ENCODE measurements around the gene BLTP3A.
"Not testable (repeated sequence)": the region's sequence is repeated elsewhere in the genome, so short reads cannot be mapped to it uniquely, and the experiment has no call there.

Gene BLTP3A

DNA sequence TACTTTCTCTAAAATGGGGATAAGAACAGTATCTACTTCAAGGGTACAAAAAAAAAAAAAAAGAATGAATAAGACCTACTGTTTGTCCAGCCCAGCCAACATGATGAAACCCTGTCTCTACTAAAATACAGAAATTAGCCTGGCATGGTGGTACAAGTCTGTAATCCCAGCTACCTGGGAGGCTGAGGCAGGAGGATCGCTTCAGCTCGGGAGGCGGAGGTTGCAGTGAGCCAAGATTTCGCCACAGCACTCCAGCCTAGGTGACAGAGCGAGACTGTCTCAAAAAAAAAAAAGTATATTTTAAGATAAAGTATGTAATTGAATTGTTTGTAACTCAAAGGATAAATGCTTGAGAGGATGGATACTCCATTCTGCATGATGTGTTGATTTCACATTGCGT is 2.0 kb downstream of the BLTP3A start:
- no peak for DNase-seq

GRCh38 chr6:34795836-34796425 is 4.0 kb downstream of the BLTP3A start:
- DNase-seq = no peak

GRCh38 chr6:34798057-34798456 is 6.2 kb downstream of the BLTP3A start:
- no peak for DNase-seq

GRCh38 chr6:34799547-34799946 is 7.7 kb downstream of the BLTP3A start:
- DNase-seq = no peak

- DNase-seq = no peak
Observed at GRCh38 chr6:34804543-34804942, 12.7 kb downstream of the BLTP3A start.

- DNase-seq = not testable (repeated sequence)
Observed at GRCh38 chr6:34805074-34805473, 13.2 kb downstream of the BLTP3A start.

- DNase-seq = no peak
Observed at GRCh38 chr6:34806738-34807453, 15.0 kb downstream of the BLTP3A start.

GRCh38 chr6:34808473-34808872 is 16.6 kb downstream of the BLTP3A start:
- DNase-seq = not testable (repeated sequence)

DNA sequence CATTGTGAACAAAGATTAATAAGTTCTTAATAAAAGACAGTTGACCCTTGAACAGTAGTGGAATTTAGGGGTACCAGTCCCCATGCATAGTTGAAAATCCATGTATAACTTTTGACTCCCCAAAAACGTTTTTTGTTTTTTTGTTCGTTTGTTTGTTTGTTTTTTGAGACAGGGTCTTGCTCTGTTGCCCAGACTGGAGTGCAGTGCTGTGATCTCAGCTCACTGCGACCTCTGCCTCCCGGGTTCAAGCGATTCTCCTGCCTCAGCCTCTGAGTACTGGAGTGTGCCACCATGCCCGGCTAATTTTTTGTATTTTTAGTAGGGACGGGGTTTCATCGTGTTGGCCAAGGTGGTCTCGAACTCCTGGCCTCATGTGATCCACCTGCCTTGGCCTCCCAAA is 17.5 kb downstream of the BLTP3A start:
- DNase-seq = not testable (repeated sequence)

- no peak for DNase-seq
Observed at GRCh38 chr6:34810017-34810882, 18.4 kb downstream of the BLTP3A start.

- no peak for DNase-seq
Observed at GRCh38 chr6:34810936-34811632, 19.2 kb downstream of the BLTP3A start.

DNA sequence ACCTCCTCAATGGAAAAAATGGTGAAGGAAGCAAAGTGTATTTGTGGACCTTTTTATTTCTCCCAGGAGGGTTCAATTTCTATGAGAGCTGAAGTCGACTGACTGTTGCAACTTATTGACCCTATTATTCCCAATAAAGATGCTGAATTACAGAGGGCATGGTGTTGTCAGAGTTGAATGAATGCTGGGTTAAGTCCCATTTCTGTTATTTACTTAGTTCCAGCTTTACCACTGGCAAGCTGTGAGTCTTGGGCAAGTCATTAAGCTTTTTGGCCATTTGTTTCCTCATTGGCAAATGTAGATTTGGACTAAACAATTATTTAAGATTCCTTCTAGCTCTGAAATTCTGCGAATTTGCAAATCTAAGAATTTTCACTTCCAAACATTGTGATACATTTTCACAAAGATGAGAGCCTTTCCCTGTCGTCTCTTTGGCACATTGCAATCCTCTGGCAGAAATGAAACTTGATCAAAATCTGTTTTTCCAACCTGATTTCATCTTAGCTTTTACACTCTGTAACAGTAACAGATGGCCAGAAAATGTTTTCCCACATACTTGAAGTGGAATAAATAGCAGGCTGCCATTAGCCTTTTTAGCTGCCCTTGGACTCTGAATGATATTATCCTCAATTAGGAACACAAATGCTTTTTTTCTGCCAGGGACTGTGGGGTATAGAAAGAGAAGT is 21.3 kb downstream of the BLTP3A start:
- no peak for DNase-seq

DNA sequence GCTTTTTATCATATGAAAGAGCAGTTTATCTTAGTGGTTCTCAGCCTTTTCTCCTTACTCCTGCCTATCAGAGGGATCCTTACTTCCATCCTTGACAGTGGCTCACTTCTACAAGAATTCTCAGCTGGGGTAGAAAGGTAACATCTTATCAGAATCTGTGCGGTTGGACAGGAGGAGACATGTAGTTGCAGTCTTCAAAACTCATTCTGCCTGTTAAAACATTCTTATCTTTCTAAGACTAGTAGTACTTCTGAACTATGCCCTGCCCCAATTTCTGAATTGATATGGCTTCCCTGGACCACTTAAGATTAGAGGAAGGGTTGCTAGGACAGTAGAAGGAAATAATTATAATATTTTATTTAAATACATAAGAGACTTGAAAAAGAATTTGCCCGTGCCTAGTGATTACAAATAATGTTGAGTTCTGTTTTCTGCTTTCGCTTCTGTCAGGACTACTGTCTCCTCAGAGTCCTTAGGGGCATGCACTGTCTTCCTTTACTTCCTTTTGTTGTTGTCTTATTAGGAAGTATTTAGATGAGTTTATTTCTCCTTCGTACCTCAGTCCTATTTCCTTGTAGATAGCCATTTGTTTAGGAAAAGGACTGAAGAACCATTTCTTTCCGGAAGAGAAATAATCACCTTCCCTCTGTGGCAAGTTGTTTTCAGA is 24.9 kb downstream of the BLTP3A start:
- no peak for DNase-seq

- DNase-seq = no peak
Observed at GRCh38 chr6:34817446-34817845, 25.6 kb downstream of the BLTP3A start.

- not testable (repeated sequence) for DNase-seq
Observed at GRCh38 chr6:34818872-34819570, 27.1 kb downstream of the BLTP3A start.

- no peak for DNase-seq
Observed at GRCh38 chr6:34819571-34820480, 27.9 kb downstream of the BLTP3A start.

- DNase-seq = no peak
Observed at GRCh38 chr6:34829137-34829536, 37.3 kb downstream of the BLTP3A start.

- no peak for DNase-seq
Observed at GRCh38 chr6:34832942-34833341, 41.1 kb downstream of the BLTP3A start.

- no peak for DNase-seq
Observed at GRCh38 chr6:34834789-34835518, 43.1 kb downstream of the BLTP3A start.
